Fibroblast of lung (primary cell): Measurements from ENCODE around the gene UBR3. TPM values are rescaled to one million over a fixed set of nuclear protein-coding genes. Genes with fewer than 3 reads are reported as not detected.

Experiments used
- DNase-seq, 2 donors: peaks; one replicate each; pipeline versions ENCODE4 v3.0.0 to v3.0.0-alpha.2; 2010; ENCODE audit warnings: low read depth in 2 of 2
- H2AFZ ChIP-seq: 2 replicates; pipeline ENCODE4 v1.5.1; 2012; ENCODE audit warnings: low read length, control low read depth, inconsistent platforms
- H3K27ac ChIP-seq: 2 replicates; pipeline ENCODE4 v1.5.1; 2011; ENCODE audit warnings: low read length, control low read depth; ENCODE audit not compliant: insufficient read depth
- H3K27me3 ChIP-seq: 2 replicates; pipeline ENCODE4 v1.5.1; 2011; ENCODE audit warnings: mild to moderate bottlenecking, low read length; ENCODE audit not compliant: control insufficient read depth, insufficient read depth
- H3K36me3 ChIP-seq: 2 replicates; pipeline ENCODE4 v1.5.1; 2011; ENCODE audit warnings: low read length; ENCODE audit not compliant: control insufficient read depth, insufficient read depth
- H3K4me1 ChIP-seq: 2 replicates; pipeline ENCODE4 v1.5.1; 2011; ENCODE audit warnings: low read length; ENCODE audit not compliant: control insufficient read depth, insufficient read depth; ENCODE audit errors: extremely low read depth
- H3K4me2 ChIP-seq: 2 replicates; pipeline ENCODE4 v1.5.1; 2011; ENCODE audit warnings: low read length, control low read depth; ENCODE audit not compliant: insufficient read depth; ENCODE audit errors: extremely low read depth
- H3K4me3 ChIP-seq, 4 experiments: fragments of 200-600 bp in 1 of 4; sonication (generic) in 1 of 4; replicated peaks in 1 of 4; 2 replicates each; pipeline ENCODE4 v1.5.1; 2011 to 2016; ENCODE audit warnings: low read length in 4 of 4, low read depth in 3 of 4, mild to moderate bottlenecking in 3 of 4, control low read depth in 2 of 4, inconsistent platforms in 1 of 4, mixed read lengths in 1 of 4; ENCODE audit not compliant: insufficient read depth in 1 of 4; ENCODE audit errors: control extremely low read depth in 1 of 4
- H3K79me2 ChIP-seq: 2 replicates; pipeline ENCODE4 v1.5.1; 2012; ENCODE audit warnings: mild to moderate bottlenecking, low read length, inconsistent platforms; ENCODE audit not compliant: control insufficient read depth, insufficient read depth
- H3K9ac ChIP-seq: 2 replicates; pipeline ENCODE4 v1.5.1; 2011; ENCODE audit warnings: mild to moderate bottlenecking, low read length, control low read depth; ENCODE audit not compliant: insufficient read depth
- H3K9me3 ChIP-seq: 2 replicates; pipeline ENCODE4 v1.5.1; 2012; ENCODE audit warnings: low read depth, low read length; ENCODE audit not compliant: control insufficient read depth, insufficient read depth
- H4K20me1 ChIP-seq: 2 replicates; pipeline ENCODE4 v1.5.1; 2011; ENCODE audit warnings: low read length; ENCODE audit not compliant: control insufficient read depth, insufficient read depth; ENCODE audit errors: extremely low read depth
- CTCF ChIP-seq, 2 donors: IDR thresholded peaks in 1 of 2; conservative IDR thresholded peaks in 1 of 2; 1 replicate in 1 of 2; 2 replicates in 1 of 2; pipeline ENCODE4 v1.5.1; 2011 to 2012; ENCODE audit warnings: low read length in 2 of 2, control low read depth in 1 of 2, inconsistent platforms in 1 of 2, low read depth in 1 of 2, mild to moderate bottlenecking in 1 of 2
- EZH2 ChIP-seq: IDR thresholded peaks from 2 replicates; pipeline ENCODE4 v1.5.1; 2012; ENCODE audit warnings: low read length, control low read depth, mild to moderate bottlenecking; ENCODE audit errors: missing control alignments
- polyA plus RNA-seq, 2 donors: library from polyadenylated mRNA; depleted of rRNA in 1 of 2; stranded (reverse) in 1 of 2; unstranded in 1 of 2; fragments of >200 nt; gene quantifications; 2 replicates each; pipeline ENCODE4 v1.2.1, GENCODE V29; 2011 to 2012; ENCODE audit warnings: missing spikeins in 1 of 2
- total RNA-seq: library from RNA; depleted of rRNA; stranded (reverse); fragments of >200 nt; gene quantifications from 2 replicates; pipeline ENCODE4 v1.2.1, GENCODE V29; 2014

UBR3 gene
- total and polyA plus RNA-seq, 2 donors (not counting 1 experiment from before 2014, with no cell fraction given), result 21.7 to 39.5 TPM

GRCh38 chr2:170056900-170057299 is 229.6 kb downstream of the UBR3 start:
- Histone ChIP-seq H2AFZ (no peak overlapping the region), H3K36me3 (no peaks in the 10 kb centered on the region), H3K27me3 (no peaks in the 10 kb centered on the region), H3K4me3 (no peak overlapping the region), H3K4me2 (no peak overlapping the region), H3K4me1 (peaks cover 2% of the 10 kb centered on the region), H4K20me1 (no peaks in the 10 kb centered on the region), H3K79me2 (no peaks in the 10 kb centered on the region), H3K9ac (no peak overlapping the region), H3K9me3 (no peaks in the 10 kb centered on the region), H3K27ac (no peak overlapping the region)
- TF ChIP-seq EZH2 (no peak), CTCF (conservative IDR thresholded peaks at IDR 0.05 in 1 of 2, IDR thresholded peaks at IDR 0.05 in 1 of 2; ENCODE audit: low read depth in 1 of 2, low read length in 2 of 2) (no peak)
- DNase-seq, result no peak

DNA sequence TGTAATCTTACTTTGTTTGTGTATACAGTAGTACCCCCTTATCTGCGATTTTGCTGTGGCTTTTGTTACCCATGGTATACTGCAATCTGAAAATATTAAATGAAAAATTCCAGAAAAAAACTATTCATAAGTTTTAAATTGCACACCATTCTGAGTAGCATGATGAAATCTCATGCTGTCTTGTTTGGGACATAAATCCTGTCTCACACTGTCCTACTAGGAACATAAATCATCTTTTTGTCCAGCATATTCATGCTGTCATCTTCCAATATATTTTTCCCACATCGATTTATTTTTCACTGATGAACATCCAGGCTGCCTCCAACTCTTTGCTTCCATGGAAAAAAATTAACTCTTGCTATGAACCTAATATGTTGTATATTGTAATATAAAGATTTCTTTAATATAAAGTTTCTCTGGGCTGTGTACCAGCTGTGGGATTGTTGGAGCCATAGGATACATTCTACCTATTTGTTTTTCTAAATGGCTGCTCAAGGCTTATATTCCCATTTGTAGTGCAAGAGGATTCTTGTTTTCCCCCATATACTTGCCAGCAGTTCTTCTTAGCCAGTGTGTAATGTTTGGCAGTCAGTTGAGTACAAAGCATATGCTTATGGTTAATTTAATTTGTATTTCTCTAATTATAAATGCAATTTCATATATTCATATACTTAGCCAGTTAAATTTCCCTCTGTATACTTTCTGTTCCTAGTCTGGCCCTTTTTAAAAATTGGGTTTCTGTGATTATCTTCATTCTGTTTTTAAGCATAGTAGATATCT is 236.4 kb downstream of the UBR3 start:
- H3K27ac ChIP-seq, result no peak overlapping the region
- H3K79me2 ChIP-seq, result no peaks in the 10 kb centered on the region
- no peaks in the 10 kb centered on the region for H3K4me1 ChIP-seq
- H3K4me3 ChIP-seq, result no peak overlapping the region
- TF ChIP-seq CTCF (conservative IDR thresholded peaks at IDR 0.05 in 1 of 2, IDR thresholded peaks at IDR 0.05 in 1 of 2; ENCODE audit: low read depth in 1 of 2, low read length in 2 of 2) (no peak), EZH2 (no peak)
- H3K9ac ChIP-seq, result no peak overlapping the region
- H3K27me3 ChIP-seq, result no peaks in the 10 kb centered on the region
- no peak for DNase-seq
- H3K36me3 ChIP-seq, result no peaks in the 10 kb centered on the region
- no peak overlapping the region for H3K4me2 ChIP-seq
- no peaks in the 10 kb centered on the region for H3K9me3 ChIP-seq
- H4K20me1 ChIP-seq, result no peaks in the 10 kb centered on the region
- no peak overlapping the region for H2AFZ ChIP-seq

DNA sequence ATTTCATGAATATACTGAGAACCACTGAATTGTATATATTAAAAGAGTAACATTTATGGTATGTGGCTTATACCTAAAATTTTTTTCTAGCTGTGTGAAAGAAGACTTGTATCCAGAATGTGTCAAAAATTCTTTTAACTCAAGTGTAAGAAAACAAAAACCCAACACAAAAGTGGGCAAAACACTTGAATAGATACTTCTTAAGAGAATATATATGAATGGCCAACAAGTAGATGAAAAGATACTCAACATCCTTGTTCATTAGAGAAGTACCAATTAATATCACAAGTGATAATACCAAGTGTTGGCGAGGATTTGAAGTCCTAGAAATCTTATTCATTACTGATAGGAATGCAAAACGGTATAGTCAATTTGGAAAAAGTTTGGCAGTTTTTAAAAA is 243.5 kb downstream of the UBR3 start:
- H3K9me3 ChIP-seq, result no peaks in the 10 kb centered on the region
- no peaks in the 10 kb centered on the region for H3K4me1 ChIP-seq
- no peak overlapping the region for H3K9ac ChIP-seq
- no peak for TF ChIP-seq EZH2
- no peak for TF ChIP-seq CTCF (conservative IDR thresholded peaks at IDR 0.05 in 1 of 2, IDR thresholded peaks at IDR 0.05 in 1 of 2; ENCODE audit: low read depth in 1 of 2, low read length in 2 of 2)
- no peaks in the 10 kb centered on the region for H3K36me3 ChIP-seq
- H2AFZ ChIP-seq, result no peak overlapping the region
- no peak for DNase-seq
- H3K79me2 ChIP-seq, result no peaks in the 10 kb centered on the region
- no peaks in the 10 kb centered on the region for H4K20me1 ChIP-seq
- H3K27me3 ChIP-seq, result no peaks in the 10 kb centered on the region
- no peak overlapping the region for H3K4me3 ChIP-seq
- no peak overlapping the region for H3K27ac ChIP-seq
- no peak overlapping the region for H3K4me2 ChIP-seq
